NCI-H2029 (cell line): ENCODE measurements around the gene SLC5A3.

Experiments
- DNase-seq: peaks from one replicate; lab custom pipeline; 2025; lab: John Stamatoyannopoulos, UW

SLC5A3 gene

DNA sequence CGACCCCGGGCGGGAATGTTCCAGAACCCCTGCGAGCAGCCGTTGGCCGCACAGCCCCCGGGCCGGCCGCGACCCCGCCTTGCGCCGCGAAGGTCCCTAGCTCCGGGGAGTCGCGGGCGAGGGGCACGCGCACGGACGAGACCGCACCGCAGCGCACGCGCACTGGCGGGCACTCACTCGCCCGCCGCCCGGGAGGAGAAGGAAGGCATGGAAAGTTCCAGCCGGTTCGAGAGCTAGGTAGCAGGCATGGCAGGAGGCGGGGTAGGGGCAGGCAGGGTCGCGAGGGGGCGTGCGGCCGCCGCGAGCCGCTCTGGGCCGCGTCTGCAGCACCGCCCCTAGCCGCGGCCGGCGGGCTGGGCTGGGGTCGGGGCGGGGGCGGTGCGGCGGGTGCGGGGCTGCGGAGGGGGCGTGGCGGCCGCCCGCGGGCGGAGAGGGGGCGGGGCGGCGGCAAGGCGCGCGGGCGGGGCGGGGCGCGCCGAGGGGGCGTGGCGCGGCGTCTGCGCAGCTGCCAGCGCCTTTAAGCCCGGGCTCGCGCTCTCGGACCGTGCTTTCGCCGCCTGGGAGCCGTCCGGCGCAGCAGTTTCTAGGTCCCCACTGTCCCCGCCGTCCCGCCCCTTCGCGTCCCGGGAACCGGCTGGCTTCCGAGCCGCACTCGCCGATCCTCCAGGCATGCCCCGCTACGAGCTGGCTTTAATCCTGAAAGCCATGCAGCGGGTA, at the start of gene SLC5A3, which contains the start of gene MRPS6:
SLC5A3 (plus strand) TSS at position 547 of the 717 bp plus-strand sequence. CDS start 21,621 bp downstream, outside the sequence.
MRPS6 (plus strand) TSS at position 547 of the 717 bp plus-strand sequence; CDS start at position 670, 123 bp downstream.
- DNase-seq, result peak; percentile 71

DNA sequence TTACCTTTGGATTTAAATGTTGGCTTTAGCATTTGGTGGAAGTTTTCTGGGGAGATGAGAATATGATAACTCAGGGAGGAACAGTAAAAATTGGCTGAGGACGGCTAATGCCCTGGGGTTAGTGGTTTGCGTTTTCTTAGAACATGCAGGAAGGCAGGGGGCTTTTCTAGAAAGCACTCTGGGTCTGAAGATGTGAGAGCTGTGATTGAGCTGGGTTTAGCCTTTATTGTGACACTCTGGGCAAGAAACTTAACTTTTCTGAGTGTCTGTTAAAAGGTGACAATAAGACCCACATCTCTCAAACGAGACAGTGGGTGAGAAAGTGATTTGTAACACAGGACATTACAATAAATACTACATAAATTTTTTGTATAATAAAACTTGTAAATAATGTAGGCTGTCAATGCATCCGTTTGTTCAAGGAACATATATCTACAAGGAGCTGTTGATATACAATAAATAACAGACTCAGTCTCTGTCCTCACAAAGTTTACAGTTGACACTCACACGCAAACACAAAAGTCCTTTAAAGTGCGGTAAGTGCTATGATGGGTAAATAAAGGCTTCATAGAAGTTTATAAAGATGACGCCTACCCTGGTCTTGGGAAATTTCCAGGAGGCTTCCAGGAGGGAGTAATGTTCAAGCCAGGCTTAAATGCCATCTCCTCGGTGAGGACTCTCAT, 49.5 kb upstream of the SLC5A3 start:
- DNase-seq, result no peak

DNA sequence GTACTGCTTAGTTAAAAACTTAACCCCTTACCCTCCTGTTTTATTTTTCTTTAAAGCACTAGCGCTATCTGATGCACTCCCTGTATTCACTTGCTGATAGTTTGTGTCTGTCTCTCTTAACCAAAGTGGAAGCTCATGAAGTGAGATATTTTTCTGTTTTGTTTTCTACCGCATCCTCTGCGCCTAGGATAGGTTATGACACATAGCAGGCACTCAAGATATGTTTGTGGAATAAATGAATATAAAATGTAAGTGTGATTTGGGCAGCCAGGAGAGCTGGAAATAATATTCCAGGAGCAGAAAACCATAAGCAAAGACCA, 49.0 kb upstream of the SLC5A3 start:
- no peak for DNase-seq

DNA sequence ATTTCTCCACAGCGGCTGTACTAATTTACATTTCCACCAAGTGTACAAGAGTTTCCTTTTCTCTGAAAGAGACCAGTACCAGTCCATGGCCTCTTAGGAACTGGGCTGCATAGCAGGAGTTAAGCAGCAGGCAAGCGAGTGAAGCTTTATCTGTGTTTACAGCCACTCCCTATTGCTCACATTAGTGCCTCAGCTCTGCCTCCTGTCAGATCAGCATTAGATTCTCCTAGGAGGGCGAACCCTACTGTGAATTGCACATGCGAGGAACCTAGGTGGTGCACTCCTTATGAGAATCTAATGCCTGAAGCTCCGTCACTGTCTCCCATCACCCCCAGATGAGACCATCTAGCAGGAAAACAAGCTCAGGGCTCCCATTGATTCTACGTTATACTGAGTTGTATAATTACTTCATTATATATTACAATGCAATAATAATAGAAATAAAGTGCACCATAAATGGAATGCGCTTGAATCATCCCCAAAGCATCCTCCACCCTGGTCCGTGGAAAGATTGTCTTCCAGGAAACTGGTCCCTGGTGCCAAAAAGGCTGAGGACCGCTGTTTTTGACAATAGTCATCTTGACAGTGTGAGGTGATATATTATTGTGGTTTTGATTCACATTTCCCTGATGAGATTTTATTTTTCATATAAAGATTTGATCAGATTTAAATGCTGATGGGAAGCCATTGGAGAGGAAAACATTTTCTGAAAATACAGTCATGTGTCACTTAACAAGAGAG, 45.5 kb upstream of the SLC5A3 start:
- no peak for DNase-seq

DNA sequence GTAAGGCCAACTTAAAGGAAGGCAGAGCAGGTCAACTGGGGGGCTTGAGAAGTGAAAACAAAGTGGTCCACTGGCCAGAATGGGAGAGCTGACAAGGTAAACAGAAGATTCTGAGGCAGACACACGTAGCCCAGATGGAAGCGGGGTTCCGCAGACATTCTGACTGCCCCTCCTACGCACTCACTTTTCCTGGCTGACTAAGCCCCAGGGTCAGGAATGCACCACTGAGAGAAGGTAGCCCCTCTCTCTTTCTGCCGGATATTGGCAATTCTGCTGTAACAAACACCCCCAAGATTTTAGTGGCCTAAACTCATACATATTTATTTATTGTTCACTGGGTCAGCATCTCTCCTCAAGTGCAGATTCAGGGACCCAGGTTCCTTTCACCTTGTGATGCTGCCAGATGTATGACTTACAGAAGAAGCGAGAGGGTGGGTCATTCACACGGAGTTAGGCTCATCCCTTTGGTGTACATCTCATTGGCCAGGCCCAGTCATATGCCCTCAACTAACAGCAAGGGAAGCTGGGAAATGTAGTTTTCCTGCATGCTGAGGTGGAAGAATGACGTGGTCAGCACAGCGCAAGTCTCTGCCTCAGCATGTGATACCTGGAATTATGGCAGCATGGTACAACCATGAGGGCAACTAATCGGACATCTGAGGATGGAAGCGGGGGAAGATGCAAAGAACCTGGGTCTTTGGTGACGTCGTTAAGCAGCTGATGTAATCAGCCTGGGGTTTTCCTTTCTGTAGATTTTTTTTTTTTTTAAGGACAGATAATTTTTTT, 43.4 kb upstream of the SLC5A3 start:
- DNase-seq, result peak; percentile 70

DNA sequence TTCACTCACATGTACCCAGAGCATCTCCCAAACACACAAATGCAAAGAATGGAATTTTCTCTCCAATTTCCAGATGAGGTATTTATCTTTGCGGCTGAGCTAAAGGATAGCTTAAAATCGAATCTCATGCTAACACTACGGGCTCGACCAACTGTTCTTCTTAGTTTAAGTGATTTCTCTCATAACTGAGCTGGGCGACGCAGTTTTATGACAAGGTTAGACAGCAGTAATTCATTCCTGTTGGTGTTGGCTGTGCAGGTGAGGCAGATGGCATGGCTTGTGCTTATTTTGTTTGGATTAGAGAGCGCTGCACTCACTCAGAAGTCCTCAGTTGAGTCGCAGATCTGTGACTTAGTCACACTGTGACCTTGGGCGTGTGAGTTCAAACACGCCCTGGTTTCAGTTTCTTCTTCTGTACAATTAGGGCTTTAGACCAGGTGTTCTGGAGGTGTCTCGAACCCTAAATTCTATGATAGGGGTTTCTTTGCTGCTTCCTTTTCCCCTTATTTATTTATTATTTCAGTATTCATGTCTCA, 41.5 kb upstream of the SLC5A3 start:
- DNase-seq, result no peak

DNA sequence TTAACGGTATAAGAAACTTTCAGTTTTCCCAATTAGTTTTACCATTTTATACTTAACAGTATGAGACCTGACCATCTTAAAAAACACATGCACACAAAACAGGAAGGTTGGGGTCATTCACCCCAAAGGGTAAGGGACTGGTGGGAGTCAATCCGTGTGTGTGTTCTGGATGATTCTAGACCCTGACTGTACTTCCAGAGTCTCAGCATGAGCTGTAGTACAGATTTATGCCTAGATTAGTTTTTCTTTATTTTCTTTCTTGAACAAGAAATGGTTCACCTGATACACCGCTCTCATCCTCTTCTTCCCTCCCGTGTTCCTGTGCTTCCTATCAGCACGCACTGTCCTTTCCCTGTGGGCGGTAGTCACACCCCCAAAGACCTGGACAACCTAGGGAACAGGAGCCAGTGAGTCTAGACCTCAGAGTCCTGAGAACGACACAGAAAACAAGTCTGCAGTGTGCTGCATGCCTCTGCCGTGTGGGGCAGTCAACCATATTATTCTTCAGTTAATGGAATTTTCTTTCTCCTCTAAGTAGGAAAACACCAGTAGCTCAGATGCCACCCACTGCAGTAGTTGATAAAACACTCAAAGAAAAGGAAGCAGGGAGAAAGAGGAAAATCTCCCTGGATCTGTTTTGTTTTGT, 38.9 kb upstream of the SLC5A3 start:
- no peak for DNase-seq

DNA sequence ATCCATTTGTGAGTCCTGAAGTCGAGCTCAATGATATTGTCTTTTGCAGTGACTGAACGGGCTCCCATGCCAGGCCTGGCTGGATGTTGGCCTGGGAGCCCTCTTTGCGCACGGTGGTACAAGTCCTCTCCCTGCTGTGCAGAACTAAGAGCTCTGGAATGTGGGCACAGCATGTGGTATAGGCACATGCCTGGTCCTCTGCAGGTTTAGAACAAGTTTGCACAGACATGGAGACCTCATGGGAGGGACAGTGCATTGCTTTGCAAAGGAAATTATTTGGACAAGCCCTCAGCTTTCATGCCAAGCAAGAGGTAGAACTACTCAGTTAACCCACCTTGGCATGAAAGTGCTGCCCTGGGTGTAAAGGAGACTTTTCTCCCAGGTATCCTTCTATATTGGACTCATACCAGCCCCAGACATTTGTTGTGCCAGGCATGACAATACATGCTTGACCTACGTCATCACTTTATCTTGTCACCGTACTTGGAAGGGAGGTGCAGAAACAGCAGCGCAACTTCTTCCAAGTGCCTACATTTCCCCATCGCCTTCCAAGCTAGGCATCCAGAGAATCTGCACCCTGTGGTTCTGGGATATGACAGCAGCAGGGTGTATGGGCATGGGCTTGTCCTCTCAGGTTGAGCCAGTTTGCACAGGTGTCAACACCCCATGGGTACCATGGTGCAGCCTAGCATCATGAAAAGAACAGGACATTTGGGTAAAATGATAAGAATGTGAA, 37.6 kb upstream of the SLC5A3 start:
- no peak for DNase-seq

DNA sequence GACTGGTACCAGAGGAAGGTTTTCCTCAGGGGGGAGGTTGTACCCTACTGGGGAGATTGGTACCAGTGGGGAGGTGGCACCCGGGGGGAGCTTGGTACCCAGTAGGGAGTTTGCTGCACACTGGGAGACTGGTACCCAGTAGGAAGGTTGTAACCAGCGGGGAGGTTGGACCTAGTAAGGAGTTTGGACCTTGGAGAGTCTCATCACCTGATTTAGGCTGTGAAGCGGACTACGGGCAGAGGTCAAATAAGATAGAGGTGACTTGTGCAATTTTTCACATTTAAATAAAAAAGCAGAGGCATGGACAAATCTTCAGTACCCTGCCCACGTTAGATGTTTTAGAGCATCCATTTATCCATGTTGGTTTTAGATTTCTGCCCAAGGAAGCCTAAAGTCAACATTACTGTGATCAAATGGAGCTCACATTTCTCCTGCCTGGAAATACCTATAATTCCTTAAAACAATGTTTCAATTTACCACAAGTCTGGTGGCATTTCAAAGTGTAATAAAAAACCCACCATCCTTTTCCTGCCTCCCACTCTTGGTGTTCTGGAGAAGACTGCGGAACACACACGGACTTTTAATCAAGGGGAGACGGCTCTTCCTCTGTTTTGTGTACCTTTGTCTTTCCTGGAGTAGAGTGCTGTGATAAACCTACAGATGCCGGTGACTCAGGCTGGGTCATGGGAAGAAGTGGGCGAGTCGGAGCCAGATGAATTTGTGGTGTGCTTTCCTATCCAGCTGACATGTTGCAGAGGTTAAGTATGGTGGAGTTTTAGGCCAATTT, 36.2 kb upstream of the SLC5A3 start:
- no peak for DNase-seq

DNA sequence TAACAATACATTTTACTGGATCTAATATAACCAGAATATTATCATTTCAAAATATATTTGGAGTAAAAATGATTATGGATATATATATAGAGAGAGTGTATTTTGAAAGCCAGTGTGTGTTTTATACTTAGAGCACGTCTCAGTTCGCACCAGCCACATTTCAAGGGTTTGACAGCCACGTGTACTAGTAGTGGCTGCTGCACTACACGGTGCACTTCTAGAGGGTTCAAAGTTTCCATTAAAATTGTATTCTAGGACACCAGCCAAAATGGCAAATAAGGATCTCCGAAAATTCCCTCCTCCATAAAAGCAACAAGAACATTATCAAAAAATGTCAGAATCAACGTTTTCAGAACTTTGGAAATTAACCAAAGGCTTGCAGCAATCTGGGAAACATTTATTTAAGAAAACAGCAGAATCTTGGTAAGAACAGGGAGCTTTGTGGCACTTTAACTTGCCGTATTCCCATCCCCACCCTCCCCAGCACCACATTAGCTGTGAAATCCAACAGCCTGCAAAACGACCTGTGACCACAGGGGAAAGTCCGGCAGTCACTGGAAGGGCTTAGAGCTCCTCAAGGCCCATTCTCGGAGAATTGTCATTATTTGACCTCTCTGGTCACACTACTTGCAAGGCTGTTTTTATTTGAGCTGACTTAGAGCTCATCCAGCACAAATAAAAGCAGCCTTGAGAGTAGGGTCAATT, 33.5 kb upstream of the SLC5A3 start:
- no peak for DNase-seq

DNA sequence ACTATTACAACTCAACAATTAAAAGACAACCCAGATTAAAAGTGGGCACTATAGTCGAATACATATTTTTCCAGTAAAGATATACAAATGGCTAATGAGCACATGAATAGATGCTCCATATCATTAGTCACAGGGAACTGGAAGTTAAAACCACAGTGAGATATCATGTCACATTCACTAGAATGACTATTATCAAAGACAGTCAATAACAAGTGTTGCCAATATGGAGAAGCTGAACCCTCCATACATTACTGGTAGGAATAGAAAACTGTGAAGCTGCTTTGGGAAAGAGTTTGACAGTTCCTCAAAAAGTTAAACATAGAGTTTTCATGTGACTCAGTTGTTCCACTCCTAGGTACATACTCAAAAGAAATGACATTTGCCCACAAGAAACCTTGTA, 30.6 kb upstream of the SLC5A3 start:
- no peak for DNase-seq

DNA sequence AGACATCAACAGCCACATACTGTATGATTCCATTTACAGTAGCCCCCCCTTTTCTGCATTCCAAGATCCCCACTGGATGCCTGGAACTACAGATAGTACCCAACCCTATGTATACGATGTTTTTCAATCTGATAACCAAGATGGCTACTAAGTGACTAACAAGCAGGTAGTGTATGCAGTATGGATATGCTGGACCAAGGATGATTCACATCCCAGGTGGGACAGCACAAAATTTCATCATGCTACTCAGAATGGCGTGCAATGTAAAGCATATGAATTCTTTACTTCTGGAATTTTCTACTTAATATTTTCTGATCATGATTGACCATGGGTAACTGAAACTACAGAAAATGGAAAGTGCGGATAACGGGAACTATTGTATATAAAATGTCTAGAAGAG, 30.0 kb upstream of the SLC5A3 start:
- no peak for DNase-seq

DNA sequence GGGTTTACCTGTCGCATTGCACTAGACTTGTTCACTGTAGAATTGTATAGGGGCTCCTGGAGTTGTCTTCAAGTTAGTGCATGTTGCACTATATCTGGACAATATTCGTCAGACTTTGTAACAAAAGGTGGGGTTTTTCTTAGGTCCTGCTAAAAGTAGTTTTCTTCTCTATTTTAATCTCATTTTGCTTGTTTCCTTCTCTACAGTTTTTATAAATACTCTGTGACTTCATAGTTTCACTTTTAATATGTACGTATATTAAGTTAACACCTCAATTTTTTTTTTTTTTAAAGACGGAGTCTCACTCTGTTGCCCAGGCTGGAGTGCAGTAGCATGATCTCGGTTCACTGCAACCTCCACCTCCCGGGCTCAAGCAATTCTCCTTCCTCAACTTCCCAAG, 26.5 kb upstream of the SLC5A3 start:
- no peak for DNase-seq

DNA sequence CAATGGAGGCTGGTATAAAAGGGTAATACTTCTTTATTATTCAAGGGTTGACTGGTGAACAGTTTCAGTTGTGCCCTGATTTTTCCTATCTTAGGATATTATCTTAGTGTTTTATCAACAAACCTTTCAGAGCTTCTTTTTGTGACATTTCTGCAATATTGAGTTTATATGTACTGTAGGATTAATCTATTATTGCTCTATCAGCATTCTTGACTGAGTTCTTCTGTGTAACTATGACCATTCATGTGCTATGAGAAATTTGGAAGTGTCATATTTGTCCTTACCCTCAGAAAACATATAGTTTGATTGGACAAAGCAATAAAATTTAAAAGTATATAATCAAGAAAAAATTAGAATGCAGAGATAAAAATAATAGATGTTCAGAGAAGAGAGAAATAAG, 25.5 kb upstream of the SLC5A3 start:
- DNase-seq, result no peak

DNA sequence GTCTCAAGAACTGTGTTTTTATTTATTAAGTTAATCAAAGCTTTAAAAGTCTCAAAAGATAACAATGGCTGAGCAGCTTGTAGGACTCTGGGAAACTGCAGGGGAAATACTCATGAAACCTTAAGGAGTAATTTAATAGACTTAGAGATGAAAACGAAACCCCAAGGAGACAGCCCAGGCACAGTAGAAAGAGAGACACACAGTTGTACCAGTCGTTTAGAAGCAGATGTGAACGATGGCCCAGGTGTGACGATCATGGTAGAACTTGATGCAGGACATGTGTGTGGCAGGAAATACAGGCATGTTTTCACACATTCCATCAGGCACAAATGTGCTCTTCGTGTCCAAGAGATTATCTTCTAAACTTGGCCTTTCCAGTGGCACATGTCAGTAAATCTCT, 21.2 kb upstream of the SLC5A3 start:
- DNase-seq, result no peak

DNA sequence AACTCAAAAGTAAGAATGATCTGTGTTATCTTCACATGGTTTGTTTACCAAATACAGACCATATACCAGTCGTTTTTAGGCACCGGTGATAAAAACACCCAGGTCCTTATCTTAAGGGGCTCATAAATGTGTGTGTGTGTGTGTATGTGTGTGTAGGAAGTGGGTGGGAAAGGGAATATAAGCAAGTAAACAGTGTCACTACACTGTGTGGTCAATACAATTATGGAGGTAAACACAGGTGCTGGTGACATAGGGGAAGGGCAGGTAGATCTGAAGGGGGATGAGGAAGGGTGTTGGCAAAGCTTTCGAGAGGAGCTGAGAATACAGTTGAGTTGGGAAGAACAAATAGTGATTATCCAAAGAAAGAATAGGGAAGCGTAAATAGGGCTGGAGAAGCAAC, 19.1 kb upstream of the SLC5A3 start:
- DNase-seq, result peak; percentile 84

DNA sequence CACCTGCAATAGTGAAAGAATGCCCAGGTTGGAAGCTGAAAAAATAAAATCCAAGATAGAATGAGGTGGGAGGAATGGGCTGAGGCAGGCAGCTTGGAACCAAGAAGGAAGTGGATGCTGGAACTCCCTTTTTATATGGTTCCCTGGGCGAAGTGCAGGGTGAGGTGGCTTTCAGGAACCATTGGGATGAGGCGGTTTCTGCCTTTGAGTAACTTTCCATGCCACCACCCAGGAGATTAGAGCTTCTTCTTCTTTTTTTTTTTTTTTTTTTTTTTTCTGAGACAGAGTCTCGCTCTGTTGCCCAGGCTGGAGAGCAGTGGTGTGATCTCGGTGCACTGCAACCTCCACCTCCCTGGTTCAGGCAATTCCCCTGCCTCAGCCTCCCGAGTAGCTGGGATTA, 17.8 kb upstream of the SLC5A3 start:
- DNase-seq, result no peak

DNA sequence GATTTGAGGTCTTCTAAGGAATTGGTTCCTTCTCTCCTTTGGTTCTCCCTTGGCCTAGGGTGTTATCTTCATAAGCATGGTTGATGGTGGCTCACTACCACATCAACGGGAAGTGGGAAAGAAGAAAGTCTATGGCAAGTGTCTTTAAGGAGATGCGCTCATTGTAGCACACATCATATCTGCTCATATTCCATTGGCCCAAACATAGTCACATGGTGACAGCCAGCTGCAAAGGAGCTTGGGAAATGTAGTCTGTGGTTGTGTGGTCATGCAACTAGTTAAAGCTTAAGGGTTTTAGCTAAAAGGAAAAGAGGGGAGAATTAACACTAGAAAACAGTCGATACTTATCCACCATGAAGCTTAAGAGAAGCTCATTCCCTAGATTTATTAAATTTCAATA, 11.4 kb upstream of the SLC5A3 start:
- no peak for DNase-seq

DNA sequence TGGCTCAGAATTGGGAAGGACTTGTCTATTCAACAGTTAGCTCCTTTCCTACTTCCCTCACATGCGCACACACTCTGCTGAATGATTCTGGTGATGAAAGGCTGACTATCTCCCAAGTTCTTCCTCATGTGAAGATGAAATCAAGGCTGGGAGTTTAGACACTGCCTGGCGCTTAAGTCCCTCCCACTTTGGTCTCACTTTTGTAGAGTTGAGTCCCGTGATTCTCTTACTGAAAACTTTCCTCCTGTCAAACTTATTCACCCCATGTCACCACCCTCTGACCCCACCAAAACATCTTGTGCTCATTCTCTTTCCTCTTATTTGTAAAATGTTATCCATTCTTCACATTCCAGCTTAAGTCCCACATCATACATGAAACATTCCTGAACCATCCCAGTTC, 8.4 kb upstream of the SLC5A3 start:
- DNase-seq, result no peak
